CD4-positive, alpha-beta T cell treated with Interleukin-21 for 1 hour (primary cell): ENCODE measurements around the gene TRIM8.
A peak's percentile ranks its signal among the peaks of the same experiment; 100 is the strongest.

Experiments
- DNase-seq: peaks from one replicate; pipeline ENCODE4 v3.0.0-alpha.2; 2020

Gene TRIM8

GRCh38 chr10:102633848-102634247 is 10.4 kb upstream of the TRIM8 start:
- DNase-seq, result no peak

- DNase-seq, result no peak
Measured at GRCh38 chr10:102634686-102635085, 9.6 kb upstream of the TRIM8 start.

GRCh38 chr10:102635377-102635776 is 8.9 kb upstream of the TRIM8 start:
- peak; percentile 54 for DNase-seq

GRCh38 chr10:102639537-102639936 is 4.7 kb upstream of the TRIM8 start:
- DNase-seq, result no peak

GRCh38 chr10:102641402-102641801 is 2.9 kb upstream of the TRIM8 start:
- no peak for DNase-seq

GRCh38 chr10:102641880-102642735 is 2.2 kb upstream of the TRIM8 start:
- peak; percentile 99 for DNase-seq

GRCh38 chr10:102642736-102643335 is 1.4 kb upstream of the TRIM8 start:
- DNase-seq, result peak; percentile 66

GRCh38 chr10:102643336-102644065 is 778 bp upstream of the TRIM8 start:
- peak; percentile 56 for DNase-seq

GRCh38 chr10:102644646-102645387 is 538 bp downstream of the TRIM8 start:
- DNase-seq, result peak; percentile 86

GRCh38 chr10:102645388-102645740 is 1.1 kb downstream of the TRIM8 start:
- DNase-seq, result peak; percentile 69

- peak; percentile 81 for DNase-seq
Measured at GRCh38 chr10:102645741-102646609, 1.7 kb downstream of the TRIM8 start.

- peak; percentile 53 for DNase-seq
Measured at GRCh38 chr10:102646610-102647442, 2.5 kb downstream of the TRIM8 start.

GRCh38 chr10:102647443-102648268 is 3.4 kb downstream of the TRIM8 start:
- DNase-seq, result no peak

- DNase-seq, result no peak
Measured at GRCh38 chr10:102648269-102648888, 4.1 kb downstream of the TRIM8 start.

GRCh38 chr10:102648889-102649796 is 4.9 kb downstream of the TRIM8 start:
- DNase-seq, result peak; percentile 31

GRCh38 chr10:102649797-102650654 is 5.7 kb downstream of the TRIM8 start:
- no peak for DNase-seq

- DNase-seq, result no peak
Measured at GRCh38 chr10:102650655-102651454, 6.6 kb downstream of the TRIM8 start.
